Neural crest cell (in vitro differentiated cells): Measurements from ENCODE around the gene PDGFRB. TPM values are rescaled to one million over a fixed set of nuclear protein-coding genes. Genes with fewer than 3 reads are reported as not detected.

ENCODE experiments used
- DNase-seq: peaks from one replicate; pipeline ENCODE4 v3.0.0; 2021; ENCODE audit warnings: low read depth, mixed read lengths, low spot score
- H3K27ac Mint-ChIP-seq: one replicate; pipeline ENCODE4 v1.8.0; 2021; ENCODE audit warnings: mild to moderate bottlenecking, mixed read lengths; ENCODE audit not compliant: unreplicated experiment
- H3K27me3 Mint-ChIP-seq: 2 replicates; pipeline ENCODE4 v1.8.0; 2021; ENCODE audit warnings: low read depth, mild to moderate bottlenecking, mixed read lengths
- H3K36me3 Mint-ChIP-seq: 2 replicates; pipeline ENCODE4 v1.8.0; 2021; ENCODE audit warnings: low read depth, mild to moderate bottlenecking, mixed read lengths
- H3K4me1 Mint-ChIP-seq: 2 replicates; pipeline ENCODE4 v1.8.0; 2021; ENCODE audit warnings: mixed read lengths
- H3K4me3 Mint-ChIP-seq: one replicate; pipeline ENCODE4 v1.8.0; 2021; ENCODE audit warnings: mild to moderate bottlenecking, mixed read lengths
- H3K9me3 Mint-ChIP-seq: 2 replicates; pipeline ENCODE4 v1.8.0; 2021; ENCODE audit warnings: mixed read lengths
- CTCF ChIP-seq: fragments of 200-600 bp; sonication (generic); conservative IDR thresholded peaks from 2 replicates; pipeline ENCODE4 v1.5.0; 2021; ENCODE audit warnings: antibody characterized with exemption, mild to moderate bottlenecking
- total RNA-seq: library from RNA; stranded (reverse); gene quantifications from 2 replicates; pipeline ENCODE4 v1.2.1, GENCODE V29; 2021

Gene PDGFRB
- total RNA-seq, 1 donor from 2014 or later = 10.8 TPM

GRCh38 chr5:150126199-150126920 lies 29.3 kb downstream of the PDGFRB start:
- TF ChIP-seq CTCF = no peak
- Mint-ChIP-seq H3K36me3 (no peaks in the 10 kb centered on the region), H3K4me3 (no peak overlapping the region), H3K27ac (no peak overlapping the region), H3K4me1 (peaks cover 11% of the 10 kb centered on the region), H3K27me3 (no peaks in the 10 kb centered on the region), H3K9me3 (no peaks in the 10 kb centered on the region)
- no peak for DNase-seq

- Mint-ChIP-seq H3K4me1 (peaks cover 5% of the 10 kb centered on the region), H3K27me3 (no peaks in the 10 kb centered on the region), H3K9me3 (no peaks in the 10 kb centered on the region), H3K36me3 (no peaks in the 10 kb centered on the region), H3K27ac (peak overlapping the region; percentile 19), H3K4me3 (no peak overlapping the region)
- no peak for TF ChIP-seq CTCF
- no peak for DNase-seq
Observed at GRCh38 chr5:150125334-150125733, 30.3 kb downstream of the PDGFRB start.

- H3K4me3 Mint-ChIP-seq = no peak overlapping the region
- H3K4me1 Mint-ChIP-seq = no peaks in the 10 kb centered on the region
- H3K27me3 Mint-ChIP-seq = no peaks in the 10 kb centered on the region
- H3K9me3 Mint-ChIP-seq = no peaks in the 10 kb centered on the region
- no peaks in the 10 kb centered on the region for H3K36me3 Mint-ChIP-seq
- no peak for TF ChIP-seq CTCF
- no peak for DNase-seq
- peak overlapping the region; percentile 19 for H3K27ac Mint-ChIP-seq
Observed at GRCh38 chr5:150124596-150124995, 31.0 kb downstream of the PDGFRB start.

GRCh38 chr5:150124111-150124557 lies 31.5 kb downstream of the PDGFRB start:
- Mint-ChIP-seq H3K9me3 (no peaks in the 10 kb centered on the region), H3K4me3 (no peak overlapping the region), H3K27ac (no peak overlapping the region), H3K36me3 (no peaks in the 10 kb centered on the region), H3K4me1 (no peaks in the 10 kb centered on the region), H3K27me3 (no peaks in the 10 kb centered on the region)
- no peak for TF ChIP-seq CTCF
- no peak for DNase-seq

GRCh38 chr5:150123542-150123941 lies 32.1 kb downstream of the PDGFRB start:
- no peaks in the 10 kb centered on the region for H3K27me3 Mint-ChIP-seq
- H3K36me3 Mint-ChIP-seq = no peaks in the 10 kb centered on the region
- no peak overlapping the region for H3K4me3 Mint-ChIP-seq
- no peak for TF ChIP-seq CTCF
- H3K4me1 Mint-ChIP-seq = no peaks in the 10 kb centered on the region
- H3K27ac Mint-ChIP-seq = no peak overlapping the region
- H3K9me3 Mint-ChIP-seq = no peaks in the 10 kb centered on the region
- DNase-seq = no peak
